Uterus (tissue), 4 donors: ENCODE data around the gene PASK. TPM values are rescaled to one million over a fixed set of nuclear protein-coding genes. Genes with fewer than 3 reads are reported as not detected.

Source experiments
- DNase-seq, 2 donors: peaks; one replicate each; pipeline ENCODE4 v3.0.0-alpha.2; 2019 to 2020
- H3K27ac ChIP-seq, 2 donors: fragments of 200-600 bp; sonication (generic); 1 replicate in 1 of 2; 2 replicates in 1 of 2; pipeline ENCODE4 v1.5.1; 2016 to 2018
- H3K27me3 ChIP-seq, 2 donors: fragments of 200-600 bp; sonication (generic); one replicate each; pipeline ENCODE4 v1.5.1; 2018 to 2019; ENCODE audit warnings: control low read depth in 1 of 2
- H3K36me3 ChIP-seq, 2 donors: fragments of 200-600 bp; sonication (generic); one replicate each; pipeline ENCODE4 v1.5.1; 2019; ENCODE audit warnings: control low read depth in 1 of 2
- H3K4me1 ChIP-seq, 2 donors: fragments of 200-600 bp; sonication (generic); one replicate each; pipeline ENCODE4 v1.5.1; 2018 to 2019; ENCODE audit warnings: control low read depth in 1 of 2
- H3K4me3 ChIP-seq, 2 donors: fragments of 200-600 bp; sonication (generic); 1 replicate in 1 of 2; 2 replicates in 1 of 2; pipeline ENCODE4 v1.5.1; 2018 to 2019; ENCODE audit warnings: mild to moderate bottlenecking in 1 of 2
- H3K9me3 ChIP-seq, 2 donors: fragments of 200-600 bp; sonication (generic); one replicate each; pipeline ENCODE4 v1.5.1; 2019; ENCODE audit warnings: control low read depth in 1 of 2
- CTCF ChIP-seq, 4 experiments: fragments of 200-600 bp in 2 of 4; fragments of 450-650 bp in 2 of 4; sonication (generic) in 2 of 4; IDR thresholded peaks; one replicate each; pipeline ENCODE4 v1.5.1; 2016 to 2019; ENCODE audit warnings: antibody characterized with exemption in 4 of 4, mild to moderate bottlenecking in 2 of 4, moderate library complexity in 1 of 4
- POLR2A ChIP-seq, 2 donors: fragments of 450-650 bp; IDR thresholded peaks; one replicate each; pipeline ENCODE4 v1.6.1; 2016; ENCODE audit warnings: antibody characterized with exemption in 2 of 2, mild to moderate bottlenecking in 1 of 2, moderate library complexity in 1 of 2
- intact Hi-C: fragments of 100-400 bp; cut with DNase I; formaldehyde crosslinking; loops from one replicate; pipeline ENCODE4 v1.15.1; 2023; ENCODE audit warnings: low total_unique reads
- total RNA-seq, 4 donors: library from RNA; depleted of rRNA in 3 of 4; stranded (reverse); fragments of >200 nt in 3 of 4; gene quantifications; one replicate each; pipeline versions ENCODE4 v1.1.0 to v1.2.4, GENCODE V29; 2014 to 2023
- donor health status: DM: yes; HTN: yes; CAD: no.

The PASK gene
- total RNA-seq, 4 donors from 2014 or later = 7.4 to 16.0 (median 13.3) TPM

- no peak for DNase-seq
- intact Hi-C loops = no loop called here
- H3K27ac ChIP-seq = no peak overlapping the region
- H3K27me3 ChIP-seq = no peaks in the 10 kb centered on the region
- H3K36me3 ChIP-seq = no peaks in the 10 kb centered on the region
- TF ChIP-seq POLR2A (IDR thresholded peaks at IDR 0.05) (no peak), CTCF (IDR thresholded peaks at IDR 0.05) (no peak)
- no peak overlapping the region for H3K4me3 ChIP-seq
- no peaks in the 10 kb centered on the region for H3K9me3 ChIP-seq
- no peaks in the 10 kb centered on the region for H3K4me1 ChIP-seq
These were observed 11.7 kb downstream of the PASK start for GRCh38 chr2:241137276-241138190.

- intact Hi-C loops = no loop called here
- Histone ChIP-seq H3K36me3 (no peaks in the 10 kb centered on the region), H3K4me1 (no peaks in the 10 kb centered on the region), H3K27me3 (no peaks in the 10 kb centered on the region), H3K4me3 (no peak overlapping the region), H3K27ac (no peak overlapping the region), H3K9me3 (no peaks in the 10 kb centered on the region)
- TF ChIP-seq CTCF (IDR thresholded peaks at IDR 0.05) (no peak), POLR2A (IDR thresholded peaks at IDR 0.05) (no peak)
- no peak for DNase-seq
These were observed 12.5 kb downstream of the PASK start for GRCh38 chr2:241136661-241137260.

GRCh38 chr2:241136191-241136590 is 13.1 kb downstream of the PASK start:
- intact Hi-C loops = no loop called here
- Histone ChIP-seq H3K27ac (no peak overlapping the region), H3K4me3 (no peak overlapping the region), H3K9me3 (no peaks in the 10 kb centered on the region), H3K36me3 (no peaks in the 10 kb centered on the region), H3K4me1 (no peaks in the 10 kb centered on the region), H3K27me3 (no peaks in the 10 kb centered on the region)
- no peak for TF ChIP-seq POLR2A (IDR thresholded peaks at IDR 0.05)
- TF ChIP-seq CTCF (IDR thresholded peaks at IDR 0.05) = no peak
- no peak for DNase-seq

- H3K4me1 ChIP-seq = no peaks in the 10 kb centered on the region
- intact Hi-C loops = no loop called here
- no peaks in the 10 kb centered on the region for H3K36me3 ChIP-seq
- DNase-seq = no peak
- no peaks in the 10 kb centered on the region for H3K27me3 ChIP-seq
- no peaks in the 10 kb centered on the region for H3K9me3 ChIP-seq
- no peak overlapping the region for H3K4me3 ChIP-seq
- TF ChIP-seq POLR2A (IDR thresholded peaks at IDR 0.05) (no peak), CTCF (IDR thresholded peaks at IDR 0.05) (no peak)
- no peak overlapping the region for H3K27ac ChIP-seq
These were observed 13.5 kb downstream of the PASK start for GRCh38 chr2:241135737-241136136.

- no peak for DNase-seq
- no peaks in the 10 kb centered on the region for H3K27me3 ChIP-seq
- intact Hi-C loops = no loop called here
- H3K9me3 ChIP-seq = no peaks in the 10 kb centered on the region
- no peaks in the 10 kb centered on the region for H3K36me3 ChIP-seq
- no peaks in the 10 kb centered on the region for H3K4me1 ChIP-seq
- no peak overlapping the region for H3K27ac ChIP-seq
- H3K4me3 ChIP-seq = no peak overlapping the region
- TF ChIP-seq POLR2A (IDR thresholded peaks at IDR 0.05) (no peak), CTCF (IDR thresholded peaks at IDR 0.05) (no peak)
These were observed 14.6 kb downstream of the PASK start for GRCh38 chr2:241134711-241135110.
